Esophagus muscularis mucosa (tissue), 4 donors: Measurements from ENCODE around the gene MLLT11. TPM values are rescaled to one million over a fixed set of nuclear protein-coding genes. Genes with fewer than 3 reads are reported as not detected.

Experiments used
- DNase-seq: peaks from one replicate; pipeline ENCODE4 v3.0.0-alpha.2; 2017; ENCODE audit errors: extremely low spot score
- H3K27ac ChIP-seq, 4 donors: fragments of 200-600 bp; sonication (generic); replicated peaks in 1 of 4; 1 replicate in 3 of 4; 2 replicates in 1 of 4; pipeline ENCODE4 v1.5.1; 2016 to 2019; ENCODE audit warnings: mild to moderate bottlenecking in 1 of 4
- H3K27me3 ChIP-seq, 4 donors: fragments of 200-600 bp; sonication (generic); one replicate each; pipeline versions ENCODE4 v1.5.1 to v1.6.0; 2016 to 2019
- H3K36me3 ChIP-seq, 4 donors: fragments of 200-600 bp; sonication (generic); one replicate each; pipeline ENCODE4 v1.5.1; 2016 to 2019
- H3K4me1 ChIP-seq, 4 donors: fragments of 200-600 bp; sonication (generic); one replicate each; pipeline ENCODE4 v1.5.1; 2016 to 2019
- H3K4me3 ChIP-seq, 4 donors: fragments of 200-600 bp; sonication (generic); 1 replicate in 2 of 4; 2 replicates in 2 of 4; pipeline ENCODE4 v1.5.1; 2016 to 2019; ENCODE audit warnings: mild to moderate bottlenecking in 4 of 4, moderate library complexity in 1 of 4
- H3K9me3 ChIP-seq, 4 donors: fragments of 200-600 bp; sonication (generic); 1 replicate in 3 of 4; 2 replicates in 1 of 4; pipeline ENCODE4 v1.5.1; 2016 to 2019
- CTCF ChIP-seq, 3 experiments: fragments of 200-600 bp in 2 of 3; fragments of 450-650 bp in 1 of 3; sonication (generic) in 2 of 3; IDR thresholded peaks; one replicate each; pipeline ENCODE4 v1.5.1; 2017 to 2019; ENCODE audit warnings: antibody characterized with exemption in 3 of 3, mild to moderate bottlenecking in 2 of 3, moderate library complexity in 1 of 3
- EP300 ChIP-seq: sonication (generic); formaldehyde crosslinking; IDR thresholded peaks from one replicate; pipeline ENCODE4 v1.6.1; 2017; ENCODE audit warnings: antibody characterized with exemption
- POLR2A ChIP-seq: fragments of 450-650 bp; IDR thresholded peaks from one replicate; pipeline ENCODE4 v1.6.1; 2017; ENCODE audit warnings: antibody characterized with exemption, moderate library complexity, mild to moderate bottlenecking, low read depth
- POLR2AphosphoS5 ChIP-seq, 2 donors: sonication (generic); formaldehyde crosslinking; IDR thresholded peaks; one replicate each; pipeline ENCODE4 v1.6.1; 2017; ENCODE audit warnings: antibody characterized with exemption in 2 of 2
- WGBS: methylation state at CpG from one replicate; pipeline ENCODE4 v1.1.5; 2018; 5-methylcytosine and 5-hydroxymethylcytosine counted together
- intact Hi-C: fragments of 100-400 bp; cut with DNase I; formaldehyde crosslinking; loops from one replicate; pipeline ENCODE4 v1.15.1; 2023
- total RNA-seq, 4 donors: library from RNA; depleted of rRNA; stranded (reverse); fragments of >200 nt; gene quantifications; one replicate each; pipeline versions ENCODE4 v1.1.0 to v1.2.1, GENCODE V29; 2016

The MLLT11 gene
- total RNA-seq, 4 donors from 2014 or later, result 0.78 to 1.7 (median 1.2) TPM

GRCh38 chr1:151051356-151052009, 8.7 kb upstream of the MLLT11 start:
- Histone ChIP-seq H3K4me3 (no peak overlapping the region), H3K36me3 (peaks cover 40 to 52% (median 49%) of the 10 kb centered on the region in 4 donors), H3K27me3 (no peaks in the 10 kb centered on the region), H3K27ac (no peak overlapping the region), H3K9me3 (no peaks in the 10 kb centered on the region), H3K4me1 (peaks cover 30 to 47% (median 41%) of the 10 kb centered on the region in 4 donors)
- intact Hi-C loops, result no loop called here
- WGBS, result 68% methylated on average over 2 of the region's 2 CpGs
- DNase-seq, result no peak
- TF ChIP-seq CTCF (IDR thresholded peaks at IDR 0.05) (no peak), POLR2AphosphoS5 (IDR thresholded peaks at IDR 0.05) (no peak), POLR2A (no peak), EP300 (no peak)

GRCh38 chr1:151054971-151055547, 5.1 kb upstream of the MLLT11 start:
- Histone ChIP-seq H3K27ac (peak overlapping the region; percentile 50 to 95 (median 91)), H3K9me3 (no peaks in the 10 kb centered on the region), H3K4me1 (peaks cover 35 to 42% (median 40%) of the 10 kb centered on the region in 4 donors), H3K4me3 (no peak overlapping the region), H3K27me3 (no peaks in the 10 kb centered on the region), H3K36me3 (peaks cover 40 to 54% (median 52%) of the 10 kb centered on the region in 4 donors)
- intact Hi-C loops, result loop anchor here (5.0 kb wide), 1 partner anchor 33 kb away; no protein-coding TSS in a partner anchor
- WGBS, result 88% methylated on average over 4 of the region's 4 CpGs
- TF ChIP-seq POLR2A, result no peak
- no peak for TF ChIP-seq EP300
- TF ChIP-seq CTCF (IDR thresholded peaks at IDR 0.05), result no peak
- TF ChIP-seq POLR2AphosphoS5 (IDR thresholded peaks at IDR 0.05), result no peak
- DNase-seq, result no peak

GRCh38 chr1:151055581-151055980, 4.6 kb upstream of the MLLT11 start:
- Histone ChIP-seq H3K4me3 (no peak overlapping the region), H3K27ac (peak overlapping the region; percentile 50 to 95 (median 91)), H3K27me3 (no peaks in the 10 kb centered on the region), H3K9me3 (no peaks in the 10 kb centered on the region), H3K36me3 (peaks cover 40 to 54% (median 52%) of the 10 kb centered on the region in 4 donors), H3K4me1 (peaks cover 35 to 47% (median 44%) of the 10 kb centered on the region in 4 donors)
- TF ChIP-seq EP300, result no peak
- no peak for TF ChIP-seq POLR2AphosphoS5 (IDR thresholded peaks at IDR 0.05)
- TF ChIP-seq CTCF (IDR thresholded peaks at IDR 0.05), result no peak
- TF ChIP-seq POLR2A, result no peak
- 100% methylated on average over 1 of the region's 2 CpGs for WGBS
- intact Hi-C loops, result loop anchor here (5.0 kb wide), 1 partner anchor 33 kb away; no protein-coding TSS in a partner anchor
- DNase-seq, result no peak

- no peak for TF ChIP-seq POLR2A
- no peak for TF ChIP-seq EP300
- TF ChIP-seq CTCF (IDR thresholded peaks at IDR 0.05), result no peak
- no peak for TF ChIP-seq POLR2AphosphoS5 (IDR thresholded peaks at IDR 0.05)
- intact Hi-C loops, result loop anchor here (5.0 kb wide), 1 partner anchor 34 kb away; no protein-coding TSS in a partner anchor
- 44% methylated on average over 2 of the region's 2 CpGs for WGBS
- Histone ChIP-seq H3K4me3 (peak overlapping the region in 2 of 4 donors; percentile 2 to 6), H3K4me1 (peaks cover 35 to 51% (median 47%) of the 10 kb centered on the region in 4 donors), H3K27me3 (no peaks in the 10 kb centered on the region), H3K9me3 (no peaks in the 10 kb centered on the region), H3K27ac (peak overlapping the region; percentile 50 to 95 (median 91)), H3K36me3 (peaks cover 40 to 54% (median 52%) of the 10 kb centered on the region in 4 donors)
- DNase-seq, result no peak
These were observed 4.0 kb upstream of the MLLT11 start for GRCh38 chr1:151056149-151056548.
